Putamen (tissue), 1 donor: ENCODE data around the gene DNTT.

ENCODE experiments used
- DNase-seq: peaks from one replicate; pipeline ENCODE4 v3.0.0-alpha.2; 2016; ENCODE audit warnings: low spot score

The DNTT gene

GRCh38 chr10:96304230-96304629 is at the start of gene DNTT:
DNTT (plus strand) TSS chr10:96304434; CDS start chr10:96304498, 64 bp downstream.
- DNase-seq: no peak

- no peak for DNase-seq
Observed at GRCh38 chr10:96254976-96255375, 49.3 kb upstream of the DNTT start.

DNA sequence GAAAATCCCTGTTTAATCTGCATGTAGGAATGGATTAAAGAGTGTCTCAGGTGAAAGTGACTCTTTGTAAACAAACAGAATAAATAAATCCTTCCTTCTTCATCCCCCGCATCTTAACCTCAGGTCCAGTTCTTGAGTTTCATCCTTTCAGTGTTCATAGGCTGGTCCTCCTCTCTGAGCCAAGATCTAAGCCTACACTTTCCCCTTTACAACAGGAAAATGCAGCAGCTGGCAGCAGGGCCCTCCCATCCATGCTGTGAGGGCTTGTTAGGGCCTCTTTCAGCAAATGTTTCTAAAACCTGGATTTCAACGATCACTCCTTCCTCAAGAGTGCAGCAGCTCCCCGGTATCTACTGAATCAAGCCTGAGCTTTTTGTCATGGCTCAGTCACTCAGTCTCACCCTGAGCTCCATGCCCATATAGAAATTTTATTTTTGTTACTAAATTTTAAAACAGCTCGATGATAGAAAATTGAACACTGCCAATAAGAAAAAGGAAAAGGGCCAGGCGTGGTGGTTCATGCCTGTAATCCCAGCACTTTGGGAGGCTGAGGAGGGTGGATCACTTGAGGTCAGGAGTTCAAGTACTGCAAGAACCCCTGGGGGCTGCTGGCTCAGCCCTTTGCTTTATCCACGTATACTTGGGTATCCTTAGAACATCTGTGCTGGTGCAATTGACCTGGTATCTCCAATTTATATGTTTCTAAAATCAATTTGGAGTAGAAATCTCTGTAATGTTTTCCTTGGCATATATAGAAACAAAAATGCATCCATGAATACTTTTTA is 48.5 kb upstream of the DNTT start:
- no peak for DNase-seq

- DNase-seq: peak; percentile 47
Observed at GRCh38 chr10:96257944-96258343, 46.3 kb upstream of the DNTT start.

DNA sequence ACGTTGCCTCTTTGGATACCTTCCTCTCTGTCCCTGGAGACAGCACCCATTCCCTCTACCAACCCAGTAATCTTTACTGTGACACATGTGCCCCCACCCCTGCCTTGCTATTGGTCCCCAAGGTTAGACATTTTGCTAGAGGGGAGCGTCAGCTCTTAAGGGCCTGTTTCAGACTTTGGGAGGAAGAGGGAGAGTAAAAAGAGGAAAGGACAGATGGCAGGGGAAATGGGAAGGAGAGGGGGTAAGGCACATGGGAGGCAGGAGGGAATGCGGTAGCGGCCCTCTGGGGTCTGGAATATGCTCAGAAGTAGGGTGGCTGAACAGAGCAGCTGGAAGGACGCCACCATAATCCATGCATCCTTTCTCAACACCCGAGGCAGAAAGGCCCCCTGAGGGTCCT is 45.1 kb upstream of the DNTT start:
- no peak for DNase-seq

DNA sequence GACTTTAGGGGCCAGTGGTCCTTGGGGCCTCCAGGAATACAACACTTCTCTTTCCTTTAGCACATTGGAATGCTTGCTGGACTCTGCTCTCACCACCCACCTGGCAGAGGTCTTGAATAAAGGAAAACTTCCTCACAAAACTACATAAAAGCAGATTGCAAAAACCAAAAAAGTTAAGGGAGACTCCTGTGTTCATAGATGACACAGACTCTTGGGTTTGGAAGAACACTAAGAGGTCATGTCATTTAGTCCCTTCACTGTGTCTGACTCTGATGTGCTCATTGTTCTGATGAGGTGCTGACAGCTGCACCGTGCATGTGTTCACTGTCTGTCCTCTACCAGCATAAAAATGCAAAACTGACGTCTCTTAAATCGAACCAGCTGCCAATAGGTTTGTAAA is 44.2 kb upstream of the DNTT start:
- no peak for DNase-seq

DNA sequence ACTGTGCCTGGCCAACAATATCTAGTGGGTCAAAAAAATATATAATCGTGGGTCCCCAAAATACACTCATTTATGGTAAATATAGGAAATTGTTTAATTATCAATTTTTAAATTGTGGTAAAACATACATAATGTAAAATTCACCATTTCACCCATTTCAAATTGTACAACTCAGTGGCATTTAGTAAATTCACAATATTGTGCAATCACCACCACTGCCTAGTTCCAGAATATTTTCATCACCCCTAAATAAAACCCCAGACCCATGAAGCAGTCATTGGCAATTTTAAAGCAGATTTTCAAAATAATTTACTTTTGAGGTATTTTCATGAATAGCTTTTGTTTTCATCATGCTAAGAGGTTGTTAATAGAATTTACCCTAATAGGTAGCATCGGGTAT is 43.1 kb upstream of the DNTT start:
- DNase-seq: no peak

DNA sequence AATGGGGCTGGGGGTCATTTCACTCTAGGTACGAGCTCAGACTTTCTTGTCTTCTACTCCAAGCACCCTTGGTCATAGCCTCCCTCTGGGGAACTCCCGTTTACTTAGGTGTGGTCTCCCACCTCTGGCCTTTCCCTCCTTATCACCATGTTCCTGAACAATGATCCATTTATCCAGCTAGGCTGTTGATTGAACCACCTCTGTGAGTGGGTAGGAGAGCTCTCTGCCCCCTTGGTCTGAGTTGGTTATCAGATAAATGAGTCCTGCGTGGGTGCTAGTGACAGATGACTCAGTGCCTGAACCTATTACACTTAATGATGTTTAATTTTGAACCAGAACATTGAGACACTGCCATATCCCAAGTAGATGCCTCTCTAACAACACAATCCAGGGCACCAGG is 42.3 kb upstream of the DNTT start:
- no peak for DNase-seq

- DNase-seq: no peak
Observed at GRCh38 chr10:96263176-96263575, 41.1 kb upstream of the DNTT start.

DNA sequence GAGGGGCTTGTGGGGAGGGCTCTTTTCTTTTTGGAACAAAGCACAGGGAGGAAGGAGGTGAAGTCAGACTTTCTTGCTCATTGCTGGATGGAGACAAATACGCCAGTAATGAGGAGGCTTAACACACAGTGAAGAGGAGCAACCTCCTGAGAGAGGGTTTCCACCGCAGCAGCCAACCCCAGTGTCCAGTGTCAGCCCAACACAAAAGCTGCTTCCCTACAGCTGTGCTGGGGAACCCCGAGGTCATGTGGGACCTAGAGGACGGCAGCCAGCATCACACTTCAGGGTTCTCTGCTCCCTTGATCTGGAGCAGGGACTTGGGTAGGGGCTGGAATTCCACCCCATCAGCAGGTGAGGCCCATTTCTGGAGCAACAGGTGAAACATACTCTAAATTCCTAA is 40.6 kb upstream of the DNTT start:
- no peak for DNase-seq

DNA sequence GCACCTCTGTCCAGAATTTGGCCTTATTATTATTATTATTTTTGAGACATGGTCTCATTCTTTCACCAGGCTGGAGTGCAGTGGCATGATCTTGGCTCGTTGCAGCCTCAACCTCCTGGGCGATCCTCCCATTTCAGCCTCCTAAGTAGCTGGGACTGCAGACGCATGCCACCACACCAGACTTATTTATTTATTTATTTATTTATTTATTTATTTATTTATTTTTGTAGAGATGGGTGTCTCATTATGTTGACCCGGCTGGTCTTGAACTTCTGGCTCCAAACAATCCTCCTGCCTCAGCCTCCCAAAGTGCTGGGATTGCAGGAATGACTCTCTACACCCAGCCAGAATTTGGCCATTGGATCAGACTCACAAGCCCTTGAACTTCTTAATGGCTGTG is 39.3 kb upstream of the DNTT start:
- DNase-seq: no peak

GRCh38 chr10:96266118-96266770 is 38.0 kb upstream of the DNTT start:
- no peak for DNase-seq

GRCh38 chr10:96267234-96267705 is 37.0 kb upstream of the DNTT start:
- no peak for DNase-seq

- DNase-seq: no peak
Observed at GRCh38 chr10:96268341-96268909, 35.8 kb upstream of the DNTT start.

GRCh38 chr10:96269438-96270300 is 34.6 kb upstream of the DNTT start:
- DNase-seq: no peak

DNA sequence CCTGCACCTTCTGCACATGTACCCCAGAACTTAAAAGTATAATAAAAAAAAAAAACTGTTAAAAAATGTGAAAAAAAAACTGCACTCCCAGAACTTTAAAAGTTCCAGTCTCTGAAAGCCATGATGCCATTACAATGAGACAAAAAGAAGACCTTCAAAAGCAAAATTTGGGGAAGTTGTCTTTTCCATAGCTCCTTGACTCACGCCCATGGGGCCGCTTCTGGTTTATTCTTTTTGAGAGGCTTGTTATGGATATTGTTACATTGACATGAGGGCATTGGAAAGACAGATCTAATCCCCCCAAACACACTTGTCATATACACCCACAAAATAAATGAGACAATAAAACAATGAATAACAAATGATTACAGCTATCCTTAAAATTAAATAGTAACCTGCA is 33.7 kb upstream of the DNTT start:
- DNase-seq: no peak

GRCh38 chr10:96271016-96271815 is 33.0 kb upstream of the DNTT start, which contains the start of gene BLNK:
BLNK (minus strand) TSS chr10:96271569; CDS start chr10:96271398, 171 bp downstream.
- DNase-seq: peak; percentile 27

GRCh38 chr10:96272316-96273280 is 31.6 kb upstream of the DNTT start:
- DNase-seq: no peak

GRCh38 chr10:96275685-96276418 is 28.4 kb upstream of the DNTT start:
- DNase-seq: no peak
